Measurements from ENCODE around the gene ZNF287. TPM values are rescaled to one million over a fixed set of nuclear protein-coding genes. Genes with fewer than 3 reads are reported as not detected.

The ZNF287 gene
- total and polyA plus RNA-seq, 2 of the 8 experiments (the other 6 are each of a cell fraction or from before 2014, with no cell fraction given): 1.7 to 5.6 TPM

DNA sequence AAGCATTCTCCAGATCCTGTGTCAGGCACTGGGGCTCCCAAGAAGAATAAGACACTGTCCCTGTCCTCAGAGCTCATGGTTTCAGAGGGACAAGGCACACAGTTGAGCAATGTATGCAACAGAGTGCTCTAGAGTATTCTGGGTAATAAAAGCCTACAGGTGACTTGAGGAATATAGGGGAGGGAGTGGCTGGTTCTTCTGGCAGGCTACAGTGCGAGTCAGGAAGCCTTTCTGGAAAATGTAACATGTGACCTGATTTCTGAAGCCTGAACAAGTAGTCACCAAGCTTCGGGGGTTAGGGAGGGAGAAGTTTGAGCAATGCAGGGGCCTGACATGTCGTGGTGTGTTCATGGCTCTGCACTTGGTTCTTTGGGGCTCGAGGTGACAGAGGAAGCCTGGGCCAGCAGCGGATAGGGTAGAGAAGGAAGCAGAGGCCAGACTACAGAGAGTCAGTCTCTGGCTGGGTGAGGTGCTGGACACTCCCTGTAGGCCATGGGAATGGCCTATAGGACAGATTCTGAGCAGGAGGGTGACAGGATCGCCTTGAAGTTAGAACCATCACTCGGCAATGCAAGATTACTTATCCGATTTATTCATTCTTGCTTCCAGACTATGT, 61.0 kb downstream of the ZNF287 start:
- H2BK20ac ChIP-seq (ENCODE audit: low read length): peak overlapping the region; percentile 44; the same call in 1 of the 2 replicates
- H3K23ac ChIP-seq (ENCODE audit: insufficient read length): no peak overlapping the region
- no peak overlapping the region for H3K18ac ChIP-seq (ENCODE audit: extremely low read depth, low read length)
- H4K91ac ChIP-seq (replicated peaks; ENCODE audit: insufficient read length, low read length): no peak overlapping the region
- H3K27ac ChIP-seq (ENCODE audit: low read depth, low read length): no peak overlapping the region
- H3K4me3 ChIP-seq (ENCODE audit: extremely low read depth in 1 of 4, insufficient read depth in 2 of 4, low read depth in 3 of 4, low read length in 4 of 4): no peak overlapping the region
- ChIA-PET CTCF (ENCODE audit: partially characterized antibody) (interaction anchor here (0.6 to 34.1 kb wide), 5 partner anchors 12 to 119 kb away, joined by 3 to 941 read pairs (median 6); no protein-coding TSS in a partner anchor), POLR2A (ENCODE audit: partially characterized antibody) (interaction anchor here (1.3 to 1.8 kb wide), 3 partner anchors 14 to 69 kb away, joined by 3 to 5 read pairs (median 4); no protein-coding TSS in a partner anchor)
- no peak overlapping the region for H2AK5ac ChIP-seq (ENCODE audit: low read depth, low read length)
- no peak overlapping the region for H2BK5ac ChIP-seq (ENCODE audit: low read depth, low read length)
- TF ChIP-seq CTBP2 (IDR thresholded peaks at IDR 0.05; ENCODE audit: borderline replicate concordance, insufficient read depth, insufficient read length, low read length) (no peak), POLR2A (IDR thresholded peaks at IDR 0.05; ENCODE audit: control extremely low read depth in 1 of 2, low read depth in 2 of 2, low read length in 2 of 2) (no peak), TAF1 (IDR thresholded peaks at IDR 0.05; ENCODE audit: low read depth, low read length) (no peak), BACH1 (IDR thresholded peaks at IDR 0.05; ENCODE audit: low read length) (no peak), GABPA (IDR thresholded peaks at IDR 0.05; ENCODE audit: borderline replicate concordance, insufficient read depth, low read length) (no peak), POU5F1 (IDR thresholded peaks at IDR 0.05; ENCODE audit: low read depth, low read length) (no peak), KDM5A (IDR thresholded peaks at IDR 0.05; ENCODE audit: low read length) (no peak)
- TF ChIP-seq, protein P1, sequence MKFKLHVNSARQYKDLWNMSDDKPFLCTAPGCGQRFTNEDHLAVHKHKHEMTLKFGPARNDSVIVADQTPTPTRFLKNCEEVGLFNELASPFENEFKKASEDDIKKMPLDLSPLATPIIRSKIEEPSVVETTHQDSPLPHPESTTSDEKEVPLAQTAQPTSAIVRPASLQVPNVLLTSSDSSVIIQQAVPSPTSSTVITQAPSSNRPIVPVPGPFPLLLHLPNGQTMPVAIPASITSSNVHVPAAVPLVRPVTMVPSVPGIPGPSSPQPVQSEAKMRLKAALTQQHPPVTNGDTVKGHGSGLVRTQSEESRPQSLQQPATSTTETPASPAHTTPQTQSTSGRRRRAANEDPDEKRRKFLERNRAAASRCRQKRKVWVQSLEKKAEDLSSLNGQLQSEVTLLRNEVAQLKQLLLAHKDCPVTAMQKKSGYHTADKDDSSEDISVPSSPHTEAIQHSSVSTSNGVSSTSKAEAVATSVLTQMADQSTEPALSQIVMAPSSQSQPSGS (IDR thresholded peaks at IDR 0.05; ENCODE audit: low read length): no peak
- no peak for DNase-seq (ENCODE audit: low read depth in 1 of 2, low spot score in 2 of 2)
- no peaks in the 10 kb centered on the region; the same call in 1 of the 2 replicates for H3K23me2 ChIP-seq (ENCODE audit: low read depth, low read length)
- no peaks in the 10 kb centered on the region for H3K79me1 ChIP-seq (ENCODE audit: low read depth, low read length)
- FAIRE-seq: no peak
- no peaks in the 10 kb centered on the region for H3K79me2 ChIP-seq (ENCODE audit: control insufficient read depth in 1 of 2, insufficient read depth in 2 of 2, low read length in 2 of 2)
- H3K9ac ChIP-seq (replicated peaks in 1 of 4; ENCODE audit: extremely low read depth in 1 of 4, low read depth in 3 of 4, low read length in 3 of 4): no peak overlapping the region
- no peak overlapping the region for H3K14ac ChIP-seq (ENCODE audit: insufficient read length)
- no peak overlapping the region for H2AFZ ChIP-seq (ENCODE audit: low read length)
- WGBS, 2 experiments (ENCODE audit: extremely low coverage in 1 of 2, insufficient coverage in 1 of 2, insufficient read length in 1 of 2, insufficient replicate concordance in 2 of 2, low coverage in 1 of 2, low lambda C conversion rate in 2 of 2, missing lambda C conversion rate in 1 of 2): 81% methylated on average over 8 of the region's 8 CpGs; no CpG with 5 or more reads in 1 of the 2 experiments
- no peak overlapping the region for H2BK120ac ChIP-seq (replicated peaks; ENCODE audit: low read depth, low read length)
- H4K20me1 ChIP-seq (replicated peaks in 1 of 2; ENCODE audit: control insufficient read depth in 1 of 2, insufficient read depth in 2 of 2, low read length in 2 of 2): no peaks in the 10 kb centered on the region
- H2BK15ac ChIP-seq (ENCODE audit: low read length): peak overlapping the region; percentile 8; the same call in 1 of the 2 replicates
- H4K5ac ChIP-seq (ENCODE audit: insufficient read length, low read depth, low read length): no peak overlapping the region
- no peak overlapping the region for H3K4me2 ChIP-seq (ENCODE audit: insufficient read depth in 1 of 2, low read depth in 2 of 2, low read length in 2 of 2)
- H3K27me3 ChIP-seq (replicated peaks in 1 of 4; ENCODE audit: control insufficient read depth in 3 of 4, extremely low read depth in 1 of 4, insufficient read depth in 3 of 4, low read length in 3 of 4): no peaks in the 10 kb centered on the region; a peak in 2 of 7 replicates
- no peak overlapping the region for H3K56ac ChIP-seq (replicated peaks; ENCODE audit: insufficient read length, low read depth, low read length)
- no peaks in the 10 kb centered on the region for H3K9me3 ChIP-seq (ENCODE audit: insufficient read depth in 2 of 2, low read depth in 1 of 2, low read length in 1 of 2)
- H2BK12ac ChIP-seq (ENCODE audit: low read depth, low read length): no peak overlapping the region
- no peak overlapping the region for H4K8ac ChIP-seq (ENCODE audit: extremely low read depth, insufficient read depth, low read length)
- no peak overlapping the region for H3K4ac ChIP-seq (replicated peaks; ENCODE audit: insufficient read length, low read depth, low read length)
- H3K36me3 ChIP-seq (ENCODE audit: control insufficient read depth in 2 of 4, insufficient read depth in 4 of 4, low read length in 3 of 4): no peaks in the 10 kb centered on the region
- peaks cover 4 to 12% (median 9%) of the 10 kb centered on the region in 4 experiments for H3K4me1 ChIP-seq (replicated peaks in 1 of 4; ENCODE audit: control insufficient read depth in 3 of 4, insufficient read depth in 4 of 4, low read length in 3 of 4)
